ENCODE data around the gene ARFGAP1. TPM values are rescaled to one million over a fixed set of nuclear protein-coding genes. Genes with fewer than 3 reads are reported as not detected.
"Not testable (repeated sequence)": the region's sequence is repeated elsewhere in the genome, so short reads cannot be mapped to it uniquely, and the experiment has no call there.

Gene ARFGAP1
- total RNA-seq, 1 experiment from 2014 or later = 86.8 TPM

- in situ Hi-C loops (cut with HindIII; ENCODE audit: low sequenced_read_pairs) = loop anchor here (5.0 to 25.0 kb wide), 3 partner anchors 74 to 209 kb away; no protein-coding TSS in a partner anchor
- DNase-seq (ENCODE audit: low spot score) = no peak
These were observed 23.2 kb downstream of the ARFGAP1 start for GRCh38 chr20:63295846-63296245.

- in situ Hi-C loops (cut with HindIII; ENCODE audit: low sequenced_read_pairs) = loop anchor here (5.0 to 25.0 kb wide), 3 partner anchors 74 to 209 kb away; no protein-coding TSS in a partner anchor
- DNase-seq (ENCODE audit: low spot score) = no peak
These were observed 24.1 kb downstream of the ARFGAP1 start for GRCh38 chr20:63296531-63297299.

GRCh38 chr20:63297371-63297781, 24.8 kb downstream of the ARFGAP1 start:
- in situ Hi-C loops (cut with HindIII; ENCODE audit: low sequenced_read_pairs) = loop anchor here (5.0 to 25.0 kb wide), 3 partner anchors 75 to 210 kb away; no protein-coding TSS in a partner anchor
- DNase-seq (ENCODE audit: low spot score) = no peak

- DNase-seq (ENCODE audit: low spot score) = no peak
- in situ Hi-C loops (cut with HindIII; ENCODE audit: low sequenced_read_pairs) = loop anchor here (5.0 to 25.0 kb wide), 3 partner anchors 76 to 211 kb away; no protein-coding TSS in a partner anchor
These were observed 25.4 kb downstream of the ARFGAP1 start for GRCh38 chr20:63297796-63298572.

GRCh38 chr20:63298731-63299312, 26.2 kb downstream of the ARFGAP1 start:
- in situ Hi-C loops (cut with HindIII; ENCODE audit: low sequenced_read_pairs) = loop anchor here (5.0 to 25.0 kb wide), 3 partner anchors 77 to 212 kb away; no protein-coding TSS in a partner anchor
- no peak for DNase-seq (ENCODE audit: low spot score)

GRCh38 chr20:63301671-63302070, 29.1 kb downstream of the ARFGAP1 start:
- no peak for DNase-seq (ENCODE audit: low spot score)
- in situ Hi-C loops (cut with HindIII; ENCODE audit: low sequenced_read_pairs) = no loop called here

GRCh38 chr20:63303095-63303666, 30.6 kb downstream of the ARFGAP1 start:
- DNase-seq (ENCODE audit: low spot score) = no peak
- in situ Hi-C loops (cut with HindIII; ENCODE audit: low sequenced_read_pairs) = no loop called here

- DNase-seq (ENCODE audit: low spot score) = no peak
- in situ Hi-C loops (cut with HindIII; ENCODE audit: low sequenced_read_pairs) = no loop called here
These were observed 32.8 kb downstream of the ARFGAP1 start for GRCh38 chr20:63305393-63305792.

GRCh38 chr20:63305933-63306672, 33.5 kb downstream of the ARFGAP1 start:
- in situ Hi-C loops (cut with HindIII; ENCODE audit: low sequenced_read_pairs); DNase-seq (ENCODE audit: low spot score): not testable (repeated sequence)

GRCh38 chr20:63306673-63307537, 34.3 kb downstream of the ARFGAP1 start:
- in situ Hi-C loops (cut with HindIII; ENCODE audit: low sequenced_read_pairs) = no loop called here
- DNase-seq (ENCODE audit: low spot score) = no peak

GRCh38 chr20:63307538-63308217, 35.1 kb downstream of the ARFGAP1 start:
- in situ Hi-C loops (cut with HindIII; ENCODE audit: low sequenced_read_pairs) = no loop called here
- no peak for DNase-seq (ENCODE audit: low spot score)

GRCh38 chr20:63308218-63308911, 35.8 kb downstream of the ARFGAP1 start:
- no peak for DNase-seq (ENCODE audit: low spot score)
- in situ Hi-C loops (cut with HindIII; ENCODE audit: low sequenced_read_pairs) = no loop called here

GRCh38 chr20:63309261-63310071, 36.9 kb downstream of the ARFGAP1 start:
- in situ Hi-C loops (cut with HindIII; ENCODE audit: low sequenced_read_pairs) = no loop called here
- peak; percentile 59 for DNase-seq (ENCODE audit: low spot score)

- DNase-seq (ENCODE audit: low spot score) = no peak
- in situ Hi-C loops (cut with HindIII; ENCODE audit: low sequenced_read_pairs) = no loop called here
These were observed 37.8 kb downstream of the ARFGAP1 start for GRCh38 chr20:63310265-63310991.

- in situ Hi-C loops (cut with HindIII; ENCODE audit: low sequenced_read_pairs) = no loop called here
- no peak for DNase-seq (ENCODE audit: low spot score)
These were observed 38.7 kb downstream of the ARFGAP1 start for GRCh38 chr20:63311186-63311832.
